K562 treated with DMSO at 1 percent for 24 hours (cell line): ENCODE results near the gene TASOR. TPM values are rescaled to one million over a fixed set of nuclear protein-coding genes. Genes with fewer than 3 reads are reported as not detected.

Experiments
- total RNA-seq: library from RNA; unstranded; fragments of 300-600 nt; gene quantifications from 2 replicates; pipeline ENCODE4 v1.2.3, GENCODE V29; 2022; ENCODE audit warnings: low read depth; ENCODE audit not compliant: insufficient read depth

Gene TASOR, protein sequence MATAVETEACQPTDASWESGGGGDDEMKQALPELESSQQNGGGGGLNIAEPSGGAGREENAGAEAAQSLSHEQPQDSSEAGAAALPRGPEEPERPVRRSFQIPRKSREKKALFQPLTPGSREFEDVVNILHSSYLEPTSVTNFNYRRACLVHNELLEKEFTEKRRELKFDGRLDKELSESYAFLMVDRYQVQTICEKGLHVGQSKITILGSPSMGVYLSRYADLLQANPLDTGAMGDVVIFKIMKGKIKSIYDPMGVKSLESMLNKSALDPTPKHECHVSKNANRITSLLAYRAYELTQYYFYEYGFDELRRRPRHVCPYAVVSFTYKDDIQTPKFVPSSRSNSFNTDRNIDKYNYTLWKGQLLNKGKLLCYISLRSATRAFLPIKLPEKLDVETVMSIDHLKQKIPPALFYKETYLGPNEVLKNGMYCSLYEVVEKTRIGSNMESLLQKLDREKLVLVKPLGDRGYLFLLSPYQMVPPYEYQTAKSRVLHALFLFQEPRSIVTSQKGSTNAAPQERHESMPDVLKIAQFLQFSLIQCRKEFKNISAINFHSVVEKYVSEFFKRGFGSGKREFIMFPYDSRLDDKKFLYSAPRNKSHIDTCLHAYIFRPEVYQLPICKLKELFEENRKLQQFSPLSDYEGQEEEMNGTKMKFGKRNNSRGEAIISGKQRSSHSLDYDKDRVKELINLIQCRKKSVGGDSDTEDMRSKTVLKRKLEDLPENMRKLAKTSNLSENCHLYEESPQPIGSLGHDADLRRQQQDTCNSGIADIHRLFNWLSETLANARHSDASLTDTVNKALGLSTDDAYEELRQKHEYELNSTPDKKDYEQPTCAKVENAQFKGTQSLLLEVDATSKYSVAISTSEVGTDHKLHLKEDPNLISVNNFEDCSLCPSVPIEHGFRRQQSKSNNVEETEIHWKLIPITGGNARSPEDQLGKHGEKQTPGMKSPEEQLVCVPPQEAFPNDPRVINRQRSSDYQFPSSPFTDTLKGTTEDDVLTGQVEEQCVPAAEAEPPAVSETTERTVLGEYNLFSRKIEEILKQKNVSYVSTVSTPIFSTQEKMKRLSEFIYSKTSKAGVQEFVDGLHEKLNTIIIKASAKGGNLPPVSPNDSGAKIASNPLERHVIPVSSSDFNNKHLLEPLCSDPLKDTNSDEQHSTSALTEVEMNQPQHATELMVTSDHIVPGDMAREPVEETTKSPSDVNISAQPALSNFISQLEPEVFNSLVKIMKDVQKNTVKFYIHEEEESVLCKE (N-terminal part only)
- 18.8 and 19.8 TPM in 2 replicates for total RNA-seq

DNA sequence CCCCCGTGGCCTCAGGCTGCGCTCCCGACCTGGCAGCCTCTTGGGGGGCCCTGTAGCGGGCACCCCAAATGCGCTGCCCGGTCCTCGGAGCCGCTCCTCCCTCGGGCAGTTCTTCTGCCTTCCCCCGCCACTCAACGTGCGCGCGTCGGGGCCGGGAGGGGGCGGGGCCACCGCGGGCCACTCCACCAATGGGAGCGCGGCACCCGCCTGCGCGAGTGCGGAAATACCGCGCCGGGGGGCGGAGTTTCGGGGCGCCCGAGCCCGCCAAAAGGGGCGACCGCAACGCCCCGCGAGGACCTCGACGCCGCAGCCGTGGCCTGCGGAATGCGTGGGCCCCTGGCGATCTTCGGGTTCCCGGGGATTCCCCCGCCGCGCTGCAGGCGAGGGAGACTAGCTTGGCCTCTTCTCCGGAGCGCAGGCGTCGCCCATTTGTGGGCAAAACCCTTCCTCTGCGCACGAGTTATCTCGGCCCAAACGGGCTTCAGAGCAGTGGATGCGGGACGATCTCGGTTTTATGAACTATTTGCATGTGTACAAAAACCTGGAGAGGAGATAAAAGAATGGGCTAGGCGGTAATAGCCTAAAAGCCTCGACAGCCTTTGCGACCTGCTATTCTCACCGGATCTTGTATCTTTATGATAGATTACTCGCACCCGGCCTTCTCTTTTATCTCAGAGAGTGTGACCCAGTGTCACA lies at the start of gene TASOR:
Gene TASOR (minus strand): TSS at position 144 of the 696 bp plus-strand sequence. CDS start 259 bp downstream, outside the sequence.

Other genes starting within 250 kb of the TASOR start
- gene ERC2, start 214.8 kb downstream of the TASOR start, total RNA-seq, result 0.19 and 0.30 TPM in 2 replicates
- gene CCDC66, start 126.1 kb downstream of the TASOR start, total RNA-seq, result 3.0 and 5.0 TPM in 2 replicates
- 4.6 and 5.2 TPM in 2 replicates for gene ARHGEF3, start 118.7 kb upstream of the TASOR start, total RNA-seq